ENCODE data around the gene FREY1.

Gene FREY1

GRCh38 chr11:45860764-45861510 is 46.1 kb downstream of the FREY1 start:
- DNase-seq: no peak

- DNase-seq: no peak
These were observed 46.7 kb downstream of the FREY1 start for GRCh38 chr11:45860348-45860747.

- DNase-seq: no peak
These were observed 47.4 kb downstream of the FREY1 start for GRCh38 chr11:45859661-45860140.

GRCh38 chr11:45858751-45859398 is 48.2 kb downstream of the FREY1 start:
- no peak for DNase-seq

GRCh38 chr11:45857961-45858474 is 49.1 kb downstream of the FREY1 start:
- DNase-seq: no peak

Data from NCI-H526 treated with DMSO at 0.1 percent for 48 hours (cell line).